ENCODE measurements around the gene BNC2. TPM values are rescaled to one million over a fixed set of nuclear protein-coding genes. Genes with fewer than 3 reads are reported as not detected.

The BNC2 gene
- total RNA-seq, 2 experiments from 2014 or later: not detected

- Histone ChIP-seq H3K27me3 (ENCODE audit: control insufficient read depth in 1 of 2, insufficient read depth in 2 of 2, low read length in 2 of 2) (no peaks in the 10 kb centered on the region), H3K4me3 (ENCODE audit: low read length) (no peak overlapping the region), H3K9me3 (ENCODE audit: control insufficient read depth in 1 of 2, insufficient read depth in 1 of 2, low read length in 2 of 2) (peaks cover 4 to 15% of the 10 kb centered on the region in 2 experiments), H3K4me1 (ENCODE audit: insufficient read depth, low read length) (no peaks in the 10 kb centered on the region), H3K36me3 (ENCODE audit: insufficient read depth, low read length) (no peaks in the 10 kb centered on the region), H3K27ac (ENCODE audit: low read depth in 1 of 2, low read length in 2 of 2) (no peak overlapping the region)
- DNase-seq (no peak), ATAC-seq (ENCODE audit: poor library complexity) (no peak)
- Mint-ChIP-seq H3K4me3 (no peak overlapping the region), H3K4me1 (ENCODE audit: low read depth) (no peaks in the 10 kb centered on the region), H3K9me3 (peaks cover 4% of the 10 kb centered on the region), H3K36me3 (ENCODE audit: low read depth) (no peaks in the 10 kb centered on the region), H3K27me3 (no peaks in the 10 kb centered on the region), H3K27ac (no peak overlapping the region)
- POLR2A ChIA-PET: no interaction called here
- CTCF ChIA-PET: no interaction called here
- intact Hi-C loops (cut with DNase I, micrococcal nuclease): no loop called here
- TF ChIP-seq CTCF (IDR thresholded peaks at IDR 0.05): no peak
These were observed 160.5 kb downstream of the BNC2 start for GRCh38 chr9:16709924-16710323.

GRCh38 chr9:16708656-16709435, 161.6 kb downstream of the BNC2 start:
- Mint-ChIP-seq H3K4me3 (no peak overlapping the region), H3K36me3 (ENCODE audit: low read depth) (no peaks in the 10 kb centered on the region), H3K27ac (no peak overlapping the region), H3K9me3 (peaks cover 4% of the 10 kb centered on the region), H3K4me1 (ENCODE audit: low read depth) (no peaks in the 10 kb centered on the region), H3K27me3 (no peaks in the 10 kb centered on the region)
- Histone ChIP-seq H3K27me3 (ENCODE audit: control insufficient read depth in 1 of 2, insufficient read depth in 2 of 2, low read length in 2 of 2) (no peaks in the 10 kb centered on the region), H3K27ac (ENCODE audit: low read depth in 1 of 2, low read length in 2 of 2) (no peak overlapping the region), H3K36me3 (ENCODE audit: insufficient read depth, low read length) (no peaks in the 10 kb centered on the region), H3K4me3 (ENCODE audit: low read length) (no peak overlapping the region), H3K4me1 (ENCODE audit: insufficient read depth, low read length) (no peaks in the 10 kb centered on the region), H3K9me3 (ENCODE audit: control insufficient read depth in 1 of 2, insufficient read depth in 1 of 2, low read length in 2 of 2) (peaks cover 4 to 18% of the 10 kb centered on the region in 2 experiments)
- intact Hi-C loops (cut with DNase I, micrococcal nuclease): no loop called here
- POLR2A ChIA-PET: no interaction called here
- DNase-seq (no peak), ATAC-seq (ENCODE audit: poor library complexity) (no peak)
- TF ChIP-seq CTCF (IDR thresholded peaks at IDR 0.05): no peak
- CTCF ChIA-PET: no interaction called here

GRCh38 chr9:16705111-16705604, 165.3 kb downstream of the BNC2 start:
- ChIA-PET CTCF (no interaction called here), POLR2A (no interaction called here)
- no peak overlapping the region for H3K4me3 Mint-ChIP-seq
- Histone ChIP-seq H3K27me3 (ENCODE audit: control insufficient read depth in 1 of 2, insufficient read depth in 2 of 2, low read length in 2 of 2) (no peaks in the 10 kb centered on the region), H3K4me3 (ENCODE audit: low read length) (no peak overlapping the region), H3K27ac (ENCODE audit: low read depth in 1 of 2, low read length in 2 of 2) (no peak overlapping the region), H3K4me1 (ENCODE audit: insufficient read depth, low read length) (no peaks in the 10 kb centered on the region), H3K36me3 (ENCODE audit: insufficient read depth, low read length) (no peaks in the 10 kb centered on the region), H3K9me3 (ENCODE audit: control insufficient read depth in 1 of 2, insufficient read depth in 1 of 2, low read length in 2 of 2) (peaks cover 4 to 17% of the 10 kb centered on the region in 2 experiments)
- ATAC-seq (ENCODE audit: poor library complexity) (no peak), DNase-seq (no peak)
- H3K27ac Mint-ChIP-seq: no peak overlapping the region
- peaks cover 4% of the 10 kb centered on the region for H3K9me3 Mint-ChIP-seq
- H3K27me3 Mint-ChIP-seq: no peaks in the 10 kb centered on the region
- H3K36me3 Mint-ChIP-seq (ENCODE audit: low read depth): no peaks in the 10 kb centered on the region
- H3K4me1 Mint-ChIP-seq (ENCODE audit: low read depth): no peaks in the 10 kb centered on the region
- TF ChIP-seq CTCF (IDR thresholded peaks at IDR 0.05): no peak
- intact Hi-C loops (cut with DNase I, micrococcal nuclease): no loop called here
